Epidermal melanocyte (primary cell): ENCODE results near the gene ZNF346.
A peak's percentile ranks its signal among the peaks of the same experiment; 100 is the strongest.

Experiments
- DNase-seq: peaks from one replicate; pipeline ENCODE4 v3.0.0; 2011; ENCODE audit warnings: low spot score; ENCODE audit not compliant: insufficient read length

The ZNF346 gene

DNA sequence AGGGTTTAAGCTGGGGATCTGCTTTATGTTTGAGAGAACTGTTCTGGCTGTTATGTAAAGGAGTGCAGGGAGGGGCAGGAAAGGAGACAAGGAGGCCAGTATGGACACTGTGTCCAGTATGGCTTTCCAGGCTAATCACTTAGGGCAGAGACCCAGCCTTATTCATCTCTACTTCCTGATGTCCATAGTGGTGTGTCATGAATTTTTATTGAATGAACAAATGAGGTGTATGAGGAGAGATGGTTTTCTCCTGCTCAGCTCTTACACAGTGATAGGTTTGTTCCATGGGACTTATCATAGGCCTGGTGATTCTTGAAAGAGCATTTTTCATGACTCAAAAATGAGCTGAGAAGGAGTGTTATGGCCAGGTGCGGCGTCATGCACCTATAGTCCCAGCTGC lies 43.7 kb downstream of the ZNF346 start:
- no peak for DNase-seq

DNA sequence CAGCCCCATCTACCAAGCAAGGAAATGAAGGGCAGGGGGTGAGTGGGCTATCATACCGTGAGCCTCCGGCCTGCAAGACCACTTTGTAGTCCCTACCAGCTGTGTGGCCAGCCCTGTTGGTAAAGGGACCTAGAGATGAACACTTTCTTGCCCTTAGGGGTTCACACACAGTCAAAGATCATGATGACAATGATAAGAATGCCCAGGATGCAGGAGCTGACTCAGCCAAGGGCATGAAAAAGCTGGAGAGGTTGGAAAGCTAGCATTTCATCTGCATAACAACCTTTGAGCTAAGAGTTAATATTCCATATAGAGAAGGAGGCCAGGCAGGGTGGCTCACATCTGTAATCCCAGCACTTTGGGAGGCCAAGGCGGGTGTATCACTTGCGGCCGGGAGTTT lies 45.0 kb downstream of the ZNF346 start:
- no peak for DNase-seq

DNA sequence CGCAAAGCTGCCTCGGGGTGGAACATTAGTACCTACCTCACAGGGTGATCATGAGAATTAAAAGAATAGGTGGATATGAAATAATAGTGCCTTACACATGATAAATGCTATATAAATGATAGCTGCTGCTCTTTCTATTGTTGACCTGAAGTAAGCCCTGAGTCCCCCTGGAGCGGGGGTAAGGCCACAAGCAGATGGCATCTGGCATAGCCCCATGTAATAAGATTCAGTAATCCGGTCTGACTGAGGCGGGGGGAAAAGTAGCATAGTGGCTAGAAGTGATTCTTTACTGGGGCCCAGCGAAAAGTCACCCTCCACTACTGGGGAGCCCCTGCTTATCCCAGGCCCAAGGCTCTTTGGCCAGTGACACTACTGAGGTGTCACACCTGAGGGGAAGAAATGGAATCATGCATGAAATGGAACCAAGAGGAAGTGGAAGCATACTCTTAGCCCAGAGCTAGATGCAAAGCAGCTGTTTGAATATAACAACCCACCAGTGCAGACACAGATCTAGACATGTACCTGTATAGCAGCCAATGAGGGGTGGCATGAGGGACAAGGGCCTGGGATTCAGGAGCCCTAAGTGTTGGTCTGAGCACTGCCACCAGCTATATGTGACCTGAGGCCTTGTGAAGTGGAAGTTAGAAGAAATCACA lies 48.2 kb downstream of the ZNF346 start:
- no peak for DNase-seq

DNA sequence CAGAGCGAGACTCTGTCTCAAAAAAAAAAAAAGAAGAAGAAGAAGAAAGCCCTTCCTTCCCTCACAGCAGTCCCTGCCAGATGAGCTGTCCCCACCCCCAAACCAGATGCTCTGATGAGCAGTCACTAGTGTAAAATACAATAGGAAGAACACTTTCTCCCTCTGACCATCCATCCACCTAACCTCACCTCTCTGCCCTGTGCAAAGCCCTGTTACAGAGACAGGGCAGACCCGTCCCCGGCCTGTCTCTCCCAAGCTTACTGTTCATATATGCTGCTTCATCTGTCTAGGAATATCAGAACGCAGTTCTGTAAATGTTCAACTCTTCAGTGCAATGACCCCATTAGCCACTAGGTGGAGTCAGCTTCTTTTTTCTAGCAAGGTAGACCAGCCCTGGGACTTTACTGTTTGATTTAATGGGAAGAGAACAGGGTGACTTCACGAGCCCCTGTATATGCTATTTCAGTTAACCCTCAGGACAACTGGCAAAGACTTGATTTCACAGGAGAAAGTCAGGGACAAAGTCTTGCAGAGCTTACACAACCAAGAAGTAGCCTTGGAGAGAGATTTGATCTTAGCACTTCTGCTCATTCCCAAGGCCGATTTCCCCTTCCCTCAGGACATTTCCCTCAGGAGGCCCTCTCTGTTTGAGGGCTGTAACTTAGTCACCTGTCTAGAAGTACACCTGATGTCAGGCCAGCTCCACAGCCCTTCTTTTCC lies 49.3 kb downstream of the ZNF346 start:
- peak; percentile 70 for DNase-seq

DNA sequence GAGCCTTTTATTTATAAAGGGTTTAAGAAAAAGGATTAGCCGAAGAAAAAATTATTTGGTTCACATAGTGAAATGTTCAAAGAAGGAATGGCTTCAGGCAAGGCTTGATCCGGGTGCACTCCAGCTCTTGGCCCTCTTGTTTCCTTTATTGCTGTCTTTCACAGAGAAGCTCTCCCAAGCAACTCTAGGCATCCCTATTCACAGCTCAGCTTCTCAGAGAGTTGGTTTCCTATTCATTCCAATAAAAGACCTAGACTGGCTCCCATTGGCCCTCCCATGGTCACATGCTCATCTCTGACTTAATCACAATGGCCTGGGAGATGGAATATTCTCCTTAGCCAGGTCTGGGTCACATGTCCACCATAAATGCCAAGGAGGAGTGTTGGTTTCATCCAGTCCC lies 54.8 kb downstream of the ZNF346 start:
- DNase-seq: no peak

DNA sequence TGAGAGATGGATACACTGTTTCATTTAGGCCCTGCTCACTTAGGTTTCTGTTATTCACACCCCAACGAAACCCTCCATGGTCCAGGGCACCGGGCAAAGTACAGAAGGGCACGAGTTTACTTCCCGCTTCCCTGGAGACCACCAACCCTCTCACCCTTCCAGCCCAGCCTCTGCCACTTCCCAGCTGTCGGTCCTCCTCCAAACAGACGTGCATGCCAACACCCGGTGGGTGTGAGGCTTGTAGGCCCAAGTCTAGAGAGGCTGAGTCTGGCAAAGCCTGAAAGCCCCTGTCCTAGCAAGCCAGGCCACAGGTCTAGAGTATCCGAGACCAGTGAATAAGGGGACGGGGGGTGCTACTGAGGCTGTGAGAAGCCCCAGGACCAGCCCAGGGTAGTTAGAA lies 57.1 kb downstream of the ZNF346 start:
- no peak for DNase-seq

DNA sequence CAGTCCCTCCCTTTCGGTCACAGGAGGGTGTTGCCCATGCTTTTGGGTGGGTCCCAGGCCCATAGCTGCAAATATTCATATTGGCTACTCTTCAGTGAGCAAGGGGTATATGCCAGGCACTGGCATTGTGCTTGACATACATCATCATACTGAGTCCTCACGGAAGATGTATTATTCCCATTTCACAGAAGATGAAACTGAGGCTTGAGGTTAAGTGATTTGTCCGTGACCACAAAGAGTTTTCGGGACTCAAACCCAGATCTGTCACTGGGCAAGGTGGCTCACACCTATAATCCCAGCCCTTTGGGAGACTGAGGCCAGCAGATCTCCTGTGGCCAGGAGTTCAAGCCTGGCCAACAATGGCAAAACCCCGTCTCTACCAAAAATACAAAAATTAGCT lies 57.8 kb downstream of the ZNF346 start:
- DNase-seq: no peak

DNA sequence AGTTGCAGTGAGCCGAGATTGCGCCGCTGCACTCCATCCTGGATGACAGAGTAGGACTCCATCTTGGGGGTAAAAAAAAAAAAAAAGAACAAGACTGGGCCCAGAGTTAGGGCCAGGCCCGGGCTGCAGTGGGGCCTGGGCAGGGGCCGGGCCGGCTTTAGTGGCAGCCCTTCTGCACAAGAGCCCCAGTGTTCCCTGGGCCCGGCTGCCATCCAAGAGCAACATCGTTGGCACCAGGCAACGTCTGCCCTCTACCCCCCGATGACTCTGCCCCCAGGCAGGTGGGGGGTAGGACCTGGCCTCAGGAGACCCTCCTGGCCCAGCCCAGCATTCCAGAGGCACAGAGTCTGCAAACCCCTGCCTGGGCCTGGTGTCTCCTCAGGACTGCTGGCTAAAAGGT lies 59.4 kb downstream of the ZNF346 start:
- no peak for DNase-seq

DNA sequence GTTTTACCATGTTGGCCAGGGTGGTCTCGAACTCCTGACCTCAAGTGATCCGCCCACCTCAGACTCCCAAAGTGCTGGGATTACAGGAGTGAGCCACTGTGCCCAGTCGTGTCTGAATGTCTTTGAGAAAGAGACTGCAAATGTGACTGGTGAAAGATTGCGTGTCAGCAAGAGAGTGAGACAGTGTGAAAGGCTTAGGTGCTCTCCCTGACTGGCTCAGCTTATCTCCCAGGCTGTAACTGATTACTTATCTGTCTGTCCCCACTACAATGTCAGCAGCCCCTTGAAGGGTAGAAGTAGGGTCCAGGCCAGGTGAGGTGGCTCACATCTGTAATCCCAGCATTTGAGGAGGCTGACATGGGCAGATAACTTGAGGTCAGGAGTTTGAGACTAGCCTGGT lies 60.9 kb downstream of the ZNF346 start:
- no peak for DNase-seq

DNA sequence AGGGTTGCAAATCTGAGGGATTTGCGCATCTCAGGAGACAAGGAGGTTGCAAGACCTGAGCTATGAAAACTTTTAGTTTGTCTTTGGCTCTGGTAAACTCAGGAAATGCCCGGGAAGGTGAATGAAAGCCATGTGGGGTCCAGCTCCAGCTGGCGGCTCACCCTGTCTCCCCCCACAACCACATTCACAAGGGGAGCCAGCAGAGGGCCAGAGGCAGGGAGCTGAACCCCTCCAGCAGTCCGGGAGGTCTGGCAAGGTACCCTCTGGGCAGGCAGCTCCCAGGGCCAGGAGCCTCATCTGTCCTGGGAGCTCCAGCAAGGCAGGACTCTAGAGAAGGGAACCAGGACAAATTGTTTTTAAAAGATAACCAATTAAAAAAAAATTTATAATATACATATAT lies 61.7 kb downstream of the ZNF346 start:
- DNase-seq: no peak

DNA sequence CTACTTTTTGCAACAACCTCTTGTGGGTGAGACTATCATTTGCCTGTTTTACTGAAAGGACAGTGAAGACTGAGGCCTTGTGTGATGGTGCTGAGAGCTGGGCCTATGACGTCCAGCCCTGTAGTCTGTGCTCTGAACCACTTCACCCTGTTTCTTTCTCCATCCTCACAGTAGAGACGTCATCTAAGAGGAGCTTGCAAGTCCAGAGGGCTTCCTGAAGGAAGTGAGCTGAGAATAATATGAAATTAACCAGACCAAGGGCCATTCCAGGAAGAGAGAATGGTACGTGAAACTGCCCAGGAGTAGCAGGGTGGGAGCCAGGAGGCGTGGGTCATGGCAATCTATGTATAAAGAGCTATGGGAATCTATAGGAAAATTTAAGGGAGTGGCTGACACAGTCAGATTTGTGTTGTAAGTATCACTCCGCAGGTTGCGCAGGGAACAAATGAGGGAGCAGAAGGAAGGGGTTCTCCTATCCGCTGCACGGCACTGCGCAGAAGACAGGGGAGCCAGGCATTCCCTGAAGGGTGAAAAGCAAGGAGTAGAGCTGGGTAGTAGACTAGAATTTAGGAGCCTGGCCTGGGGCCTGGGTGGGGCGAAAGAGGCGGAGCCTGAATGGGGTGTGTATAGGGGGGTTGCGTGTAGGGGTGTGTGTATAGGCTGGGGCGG lies 63.6 kb downstream of the ZNF346 start:
- no peak for DNase-seq

DNA sequence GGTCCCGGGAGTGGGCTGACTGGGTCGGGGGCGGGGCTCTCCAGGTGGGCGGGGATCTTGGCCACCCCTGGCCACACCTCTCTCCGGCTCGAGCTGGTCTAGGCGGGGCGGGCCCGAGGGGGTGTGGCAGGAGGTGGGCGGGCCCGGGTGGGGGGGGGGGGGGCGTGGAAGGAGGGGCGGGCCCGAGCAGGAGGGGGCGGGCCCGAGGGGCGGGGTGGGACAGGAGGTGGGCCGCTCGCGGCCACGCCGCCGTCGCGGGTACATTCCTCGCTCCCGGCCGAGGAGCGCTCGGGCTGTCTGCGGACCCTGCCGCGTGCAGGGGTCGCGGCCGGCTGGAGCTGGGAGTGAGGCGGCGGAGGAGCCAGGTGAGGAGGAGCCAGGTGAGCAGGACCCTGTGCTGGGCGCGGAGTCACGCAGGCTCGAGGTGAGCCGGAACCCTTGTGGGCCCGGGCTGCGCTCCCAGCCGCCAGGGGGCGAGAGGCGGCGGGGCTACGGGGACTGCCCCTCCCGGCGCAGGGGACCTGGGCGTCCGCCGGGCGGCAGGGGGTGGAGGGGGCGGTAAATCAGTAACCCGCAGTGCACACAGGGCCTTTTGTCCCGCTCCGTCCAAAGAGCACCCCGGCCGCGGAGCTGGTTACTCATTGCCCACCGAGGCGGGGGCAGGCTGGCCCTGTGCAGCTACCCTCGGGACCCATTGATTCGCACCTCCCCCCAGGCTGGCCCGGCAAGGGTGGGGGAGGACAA lies 64.3 kb downstream of the ZNF346 start, which contains the start of gene FGFR4:
Gene FGFR4, plus strand, starts transcription at position 262 of the 744 bp plus-strand sequence. CDS start 2,688 bp downstream, outside the sequence.
- DNase-seq: peak; percentile 46

DNA sequence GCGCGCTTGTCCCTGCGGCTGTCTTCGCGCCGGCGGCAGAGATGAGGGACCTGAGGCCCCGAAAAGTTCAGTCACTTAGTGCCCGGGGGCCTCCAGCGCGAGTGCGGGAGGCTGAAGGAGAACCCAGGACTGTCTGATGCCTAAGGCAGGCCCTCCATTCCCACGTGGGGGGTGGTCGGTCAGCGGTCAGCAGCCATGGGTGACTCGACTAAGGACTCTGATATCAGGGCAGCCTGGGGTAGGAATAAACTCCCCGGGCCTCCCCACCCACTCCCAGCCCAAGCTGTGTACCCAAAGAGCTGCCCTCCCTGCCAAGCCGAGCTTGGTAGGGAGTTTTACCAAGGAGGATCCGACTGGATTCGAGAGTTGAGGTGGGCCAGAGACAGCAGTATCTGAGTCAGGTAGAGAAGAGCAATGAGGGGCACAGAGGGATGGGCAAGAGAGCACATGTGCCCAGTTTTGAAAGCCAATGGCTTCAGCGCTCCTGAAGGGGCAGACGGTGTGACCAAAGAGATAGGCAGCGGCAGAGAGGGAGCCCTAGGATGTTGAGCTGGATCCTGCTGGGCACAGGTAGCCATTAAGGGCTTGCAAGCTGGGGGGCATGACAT lies 65.0 kb downstream of the ZNF346 start:
- DNase-seq: peak; percentile 24

DNA sequence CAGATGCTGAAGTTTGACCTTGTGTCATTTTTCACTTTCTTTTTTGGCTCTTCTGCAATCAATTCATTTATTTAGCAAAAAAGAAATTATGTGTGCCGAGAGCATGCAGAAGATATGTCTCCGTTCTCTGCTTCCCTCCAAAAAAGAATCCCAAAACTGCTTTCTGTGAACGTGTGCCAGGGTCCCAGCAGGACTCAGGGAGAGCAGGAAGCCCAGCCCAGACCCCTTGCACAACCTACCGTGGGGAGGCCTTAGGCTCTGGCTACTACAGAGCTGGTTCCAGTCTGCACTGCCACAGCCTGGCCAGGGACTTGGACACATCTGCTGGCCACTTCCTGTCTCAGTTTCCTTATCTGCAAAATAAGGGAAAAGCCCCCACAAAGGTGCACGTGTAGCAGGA lies 66.6 kb downstream of the ZNF346 start:
- DNase-seq: no peak

DNA sequence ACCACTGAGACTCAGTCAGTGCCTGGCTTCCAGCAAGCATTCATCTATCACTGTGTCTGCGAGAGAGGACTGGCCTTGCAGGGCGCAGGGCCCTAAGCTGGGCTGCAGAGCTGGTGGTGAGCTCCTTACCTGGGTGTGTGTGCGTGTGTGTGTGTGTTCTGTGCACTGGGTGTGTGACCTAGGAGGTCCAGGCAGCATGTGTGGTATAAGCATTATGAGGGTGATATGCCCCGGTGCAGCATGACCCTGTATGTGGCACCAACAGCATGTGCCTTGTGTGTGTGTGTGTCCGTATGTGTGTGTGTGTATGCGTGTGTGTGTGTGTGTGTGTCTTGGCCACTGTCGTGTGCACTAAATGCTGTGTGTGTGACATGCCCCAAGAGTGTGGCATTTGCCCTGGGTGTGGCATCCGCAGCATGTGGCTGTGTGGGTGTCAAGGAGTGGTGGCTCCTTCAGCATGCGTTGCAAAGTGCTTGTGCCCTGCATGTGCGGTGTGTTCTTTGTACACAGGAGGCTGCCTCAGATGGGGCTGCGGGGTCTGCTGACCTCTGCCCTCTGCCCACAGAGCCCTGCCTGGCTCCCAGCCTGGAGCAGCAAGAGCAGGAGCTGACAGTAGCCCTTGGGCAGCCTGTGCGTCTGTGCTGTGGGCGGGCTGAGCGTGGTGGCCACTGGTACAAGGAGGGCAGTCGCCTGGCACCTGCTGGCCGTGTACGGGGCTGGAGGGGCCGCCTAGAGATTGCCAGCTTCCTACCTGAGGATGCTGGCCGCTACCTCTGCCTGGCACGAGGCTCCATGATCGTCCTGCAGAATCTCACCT lies 67.5 kb downstream of the ZNF346 start:
- DNase-seq: no peak

DNA sequence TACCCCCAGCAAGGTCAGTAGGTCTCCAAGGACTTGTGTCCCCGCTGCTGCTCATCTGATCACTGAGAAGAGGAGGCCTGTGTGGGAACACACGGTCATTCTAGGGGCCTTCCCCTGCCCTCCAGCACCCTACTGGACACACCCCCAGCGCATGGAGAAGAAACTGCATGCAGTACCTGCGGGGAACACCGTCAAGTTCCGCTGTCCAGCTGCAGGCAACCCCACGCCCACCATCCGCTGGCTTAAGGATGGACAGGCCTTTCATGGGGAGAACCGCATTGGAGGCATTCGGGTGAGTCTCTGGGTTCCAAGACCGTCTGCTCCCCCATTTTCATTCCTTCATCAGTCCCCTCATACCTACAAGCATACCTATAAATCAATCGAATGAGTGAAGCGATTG lies 68.3 kb downstream of the ZNF346 start:
- DNase-seq: no peak

DNA sequence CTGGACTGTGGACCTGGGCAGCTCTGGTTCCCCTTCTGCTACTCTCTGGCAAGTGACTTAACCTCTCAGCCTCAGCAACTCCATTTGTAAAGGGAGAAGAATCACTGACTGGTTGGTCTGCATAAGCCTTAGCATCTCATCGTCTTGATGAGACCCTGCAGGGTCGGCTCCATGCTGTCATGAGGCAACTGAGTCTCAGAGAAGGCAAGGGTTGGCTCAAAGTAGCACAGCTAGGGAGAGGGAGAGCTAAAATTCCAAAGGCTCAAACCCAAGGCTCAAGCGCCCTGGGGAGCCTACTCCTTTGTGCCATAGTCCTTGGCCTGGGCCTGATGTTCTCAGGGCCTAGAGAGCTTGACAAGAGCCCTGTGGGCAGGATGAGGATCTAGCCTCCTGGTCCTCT lies 68.7 kb downstream of the ZNF346 start:
- DNase-seq: no peak

DNA sequence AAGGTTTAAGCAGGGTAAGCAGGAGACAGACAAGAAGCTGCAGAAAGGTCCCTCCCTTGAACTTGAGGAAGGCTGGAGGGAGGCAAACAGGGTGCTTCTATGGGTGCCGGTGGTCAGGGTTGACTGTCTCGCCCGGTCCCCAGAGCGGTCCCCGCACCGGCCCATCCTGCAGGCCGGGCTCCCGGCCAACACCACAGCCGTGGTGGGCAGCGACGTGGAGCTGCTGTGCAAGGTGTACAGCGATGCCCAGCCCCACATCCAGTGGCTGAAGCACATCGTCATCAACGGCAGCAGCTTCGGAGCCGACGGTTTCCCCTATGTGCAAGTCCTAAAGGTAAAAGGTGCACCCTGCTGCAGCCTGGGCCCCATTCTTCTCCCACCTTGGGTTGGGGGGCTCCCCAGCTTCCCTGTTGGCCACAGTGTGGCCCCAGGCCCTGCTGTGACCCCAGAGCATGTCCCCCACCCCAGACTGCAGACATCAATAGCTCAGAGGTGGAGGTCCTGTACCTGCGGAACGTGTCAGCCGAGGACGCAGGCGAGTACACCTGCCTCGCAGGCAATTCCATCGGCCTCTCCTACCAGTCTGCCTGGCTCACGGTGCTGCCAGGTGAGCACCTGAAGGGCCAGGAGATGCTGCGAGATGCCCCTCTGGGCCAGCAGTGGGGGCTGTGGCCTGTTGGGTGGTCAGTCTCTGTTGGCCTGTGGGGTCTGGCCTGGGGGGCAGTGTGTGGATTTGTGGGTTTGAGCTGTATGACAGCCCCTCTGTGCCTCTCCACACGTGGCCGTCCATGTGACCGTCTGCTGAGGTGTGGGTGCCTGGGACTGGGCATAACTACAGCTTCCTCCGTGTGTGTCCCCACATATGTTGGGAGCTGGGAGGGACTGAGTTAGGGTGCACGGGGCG lies 69.9 kb downstream of the ZNF346 start:
- no peak for DNase-seq

DNA sequence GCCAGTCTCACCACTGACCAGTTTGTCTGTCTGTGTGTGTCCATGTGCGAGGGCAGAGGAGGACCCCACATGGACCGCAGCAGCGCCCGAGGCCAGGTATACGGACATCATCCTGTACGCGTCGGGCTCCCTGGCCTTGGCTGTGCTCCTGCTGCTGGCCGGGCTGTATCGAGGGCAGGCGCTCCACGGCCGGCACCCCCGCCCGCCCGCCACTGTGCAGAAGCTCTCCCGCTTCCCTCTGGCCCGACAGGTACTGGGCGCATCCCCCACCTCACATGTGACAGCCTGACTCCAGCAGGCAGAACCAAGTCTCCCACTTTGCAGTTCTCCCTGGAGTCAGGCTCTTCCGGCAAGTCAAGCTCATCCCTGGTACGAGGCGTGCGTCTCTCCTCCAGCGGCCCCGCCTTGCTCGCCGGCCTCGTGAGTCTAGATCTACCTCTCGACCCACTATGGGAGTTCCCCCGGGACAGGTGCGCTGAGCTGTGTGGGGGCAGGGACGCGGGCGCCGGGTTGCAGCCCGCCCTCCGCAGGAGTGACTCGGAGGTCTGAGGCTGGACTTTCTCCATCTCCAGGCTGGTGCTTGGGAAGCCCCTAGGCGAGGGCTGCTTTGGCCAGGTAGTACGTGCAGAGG lies 70.7 kb downstream of the ZNF346 start:
- DNase-seq: no peak
